ENCODE data around the gene SHB. TPM values are rescaled to one million over a fixed set of nuclear protein-coding genes. Genes with fewer than 3 reads are reported as not detected.

The SHB gene
- total and polyA plus RNA-seq, 2 of the 8 experiments (the other 6 are each of a cell fraction or from before 2014, with no cell fraction given) = 4.1 to 12.6 TPM

DNA sequence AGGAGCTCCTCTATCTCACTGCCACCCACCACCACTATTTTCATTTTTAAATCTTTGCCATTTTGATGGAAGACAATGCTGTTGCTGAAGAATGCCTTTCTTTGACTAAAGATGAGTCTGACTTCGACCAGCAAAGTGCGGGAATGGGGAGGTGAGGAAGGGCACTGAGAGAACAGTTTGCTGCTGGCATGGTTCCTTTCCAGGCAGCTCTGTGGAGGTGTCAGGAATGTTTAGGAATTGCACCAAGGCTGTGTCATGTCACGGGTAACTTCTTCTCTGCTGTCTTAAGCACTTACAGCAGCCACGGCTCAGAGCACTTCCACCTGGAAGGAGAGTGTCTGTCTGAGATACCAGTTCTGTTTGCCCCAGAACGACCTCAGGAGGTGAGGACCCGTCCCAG is 41.4 kb upstream of the SHB start:
- POLR2A ChIA-PET (ENCODE audit: partially characterized antibody) = no interaction called here
- no peak overlapping the region for H3K9ac ChIP-seq (replicated peaks in 1 of 4; ENCODE audit: extremely low read depth in 1 of 4, low read depth in 3 of 4, low read length in 3 of 4)
- H3K14ac ChIP-seq (ENCODE audit: insufficient read length) = no peak overlapping the region
- H2BK5ac ChIP-seq (ENCODE audit: low read depth, low read length) = no peak overlapping the region
- H3K27ac ChIP-seq (ENCODE audit: low read depth, low read length) = no peak overlapping the region
- H2BK120ac ChIP-seq (replicated peaks; ENCODE audit: low read depth, low read length) = no peak overlapping the region
- H3K23ac ChIP-seq (ENCODE audit: insufficient read length) = no peak overlapping the region
- H4K5ac ChIP-seq (ENCODE audit: insufficient read length, low read depth, low read length) = no peak overlapping the region
- DNase-seq (ENCODE audit: low read depth in 1 of 2, low spot score in 2 of 2) = no peak
- H2BK12ac ChIP-seq (ENCODE audit: low read depth, low read length) = no peak overlapping the region
- no peaks in the 10 kb centered on the region; a peak in 2 of 7 replicates for H3K27me3 ChIP-seq (replicated peaks in 1 of 4; ENCODE audit: control insufficient read depth in 3 of 4, extremely low read depth in 1 of 4, insufficient read depth in 3 of 4, low read length in 3 of 4)
- no peak for FAIRE-seq
- no peak overlapping the region for H2AK5ac ChIP-seq (ENCODE audit: low read depth, low read length)
- H4K8ac ChIP-seq (ENCODE audit: extremely low read depth, insufficient read depth, low read length) = no peak overlapping the region
- no peaks in the 10 kb centered on the region for H3K79me1 ChIP-seq (ENCODE audit: low read depth, low read length)
- no peaks in the 10 kb centered on the region; a peak in 1 of 7 replicates for H3K4me1 ChIP-seq (replicated peaks in 1 of 4; ENCODE audit: control insufficient read depth in 3 of 4, insufficient read depth in 4 of 4, low read length in 3 of 4)
- H3K56ac ChIP-seq (replicated peaks; ENCODE audit: insufficient read length, low read depth, low read length) = no peak overlapping the region
- H2AFZ ChIP-seq (ENCODE audit: low read length) = no peak overlapping the region
- no peak overlapping the region for H4K91ac ChIP-seq (replicated peaks; ENCODE audit: insufficient read length, low read length)
- no peak overlapping the region for H3K4ac ChIP-seq (replicated peaks; ENCODE audit: insufficient read length, low read depth, low read length)
- H3K23me2 ChIP-seq (ENCODE audit: low read depth, low read length) = no peaks in the 10 kb centered on the region
- 79% methylated on average over 6 of the region's 6 CpGs; no CpG with 5 or more reads in 1 of the 2 experiments for WGBS, 2 experiments (ENCODE audit: extremely low coverage in 1 of 2, insufficient coverage in 1 of 2, insufficient read length in 1 of 2, insufficient replicate concordance in 2 of 2, low coverage in 1 of 2, low lambda C conversion rate in 2 of 2, missing lambda C conversion rate in 1 of 2)
- H2BK15ac ChIP-seq (ENCODE audit: low read length) = no peak overlapping the region
- CTCF ChIA-PET (ENCODE audit: partially characterized antibody) = interaction anchor here (1.0 kb wide), 1 partner anchor 22 kb away, joined by 3 read pairs; no protein-coding TSS in a partner anchor
- no peak overlapping the region for H3K4me3 ChIP-seq (ENCODE audit: extremely low read depth in 1 of 4, insufficient read depth in 2 of 4, low read depth in 3 of 4, low read length in 4 of 4)
- H3K4me2 ChIP-seq (ENCODE audit: insufficient read depth in 1 of 2, low read depth in 2 of 2, low read length in 2 of 2) = no peak overlapping the region
- no peak overlapping the region for H2BK20ac ChIP-seq (ENCODE audit: low read length)
- no peaks in the 10 kb centered on the region for H3K9me3 ChIP-seq (ENCODE audit: insufficient read depth in 2 of 2, low read depth in 1 of 2, low read length in 1 of 2)
- H3K18ac ChIP-seq (ENCODE audit: extremely low read depth, low read length) = no peak overlapping the region
- H4K20me1 ChIP-seq (replicated peaks in 1 of 2; ENCODE audit: control insufficient read depth in 1 of 2, insufficient read depth in 2 of 2, low read length in 2 of 2) = no peaks in the 10 kb centered on the region
- H3K79me2 ChIP-seq (ENCODE audit: control insufficient read depth in 1 of 2, insufficient read depth in 2 of 2, low read length in 2 of 2) = no peaks in the 10 kb centered on the region
- H3K36me3 ChIP-seq (ENCODE audit: control insufficient read depth in 2 of 4, insufficient read depth in 4 of 4, low read length in 3 of 4) = no peaks in the 10 kb centered on the region
- TF ChIP-seq GABPA (IDR thresholded peaks at IDR 0.05; ENCODE audit: borderline replicate concordance, insufficient read depth, low read length) (no peak), JUN (IDR thresholded peaks at IDR 0.05; ENCODE audit: low read depth, low read length) (no peak), NANOG (IDR thresholded peaks at IDR 0.05; ENCODE audit: insufficient read depth, low read depth, low read length, poor library complexity, severe bottlenecking) (no peak), CEBPB (IDR thresholded peaks at IDR 0.05; ENCODE audit: low read depth, low read length) (no peak)
- TF ChIP-seq, protein P1, sequence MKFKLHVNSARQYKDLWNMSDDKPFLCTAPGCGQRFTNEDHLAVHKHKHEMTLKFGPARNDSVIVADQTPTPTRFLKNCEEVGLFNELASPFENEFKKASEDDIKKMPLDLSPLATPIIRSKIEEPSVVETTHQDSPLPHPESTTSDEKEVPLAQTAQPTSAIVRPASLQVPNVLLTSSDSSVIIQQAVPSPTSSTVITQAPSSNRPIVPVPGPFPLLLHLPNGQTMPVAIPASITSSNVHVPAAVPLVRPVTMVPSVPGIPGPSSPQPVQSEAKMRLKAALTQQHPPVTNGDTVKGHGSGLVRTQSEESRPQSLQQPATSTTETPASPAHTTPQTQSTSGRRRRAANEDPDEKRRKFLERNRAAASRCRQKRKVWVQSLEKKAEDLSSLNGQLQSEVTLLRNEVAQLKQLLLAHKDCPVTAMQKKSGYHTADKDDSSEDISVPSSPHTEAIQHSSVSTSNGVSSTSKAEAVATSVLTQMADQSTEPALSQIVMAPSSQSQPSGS (IDR thresholded peaks at IDR 0.05; ENCODE audit: low read length) = no peak
